Transverse colon (tissue), 4 donors: ENCODE data around the gene KMT2B.
"Not testable (repeated sequence)": the region's sequence is repeated elsewhere in the genome, so short reads cannot be mapped to it uniquely, and the experiment has no call there.

Source experiments
- CTCF ChIP-seq, 5 experiments: fragments of 200-600 bp in 3 of 5; fragments of 450-650 bp in 2 of 5; sonication (generic) in 3 of 5; IDR thresholded peaks; 1 replicate in 2 of 5; 2 replicates in 3 of 5; pipeline ENCODE4 v1.5.1; 2016 to 2017; ENCODE audit warnings: antibody characterized with exemption in 5 of 5, inconsistent platforms in 3 of 5, mild to moderate bottlenecking in 2 of 5, moderate library complexity in 1 of 5
- POLR2A ChIP-seq: fragments of 450-650 bp; IDR thresholded peaks from one replicate; pipeline ENCODE4 v1.6.1; 2016; ENCODE audit warnings: antibody characterized with exemption, mild to moderate bottlenecking, moderate library complexity
- POLR2AphosphoS5 ChIP-seq, 3 donors: sonication (generic); formaldehyde crosslinking; IDR thresholded peaks; one replicate each; pipeline ENCODE4 v1.6.1; 2016; ENCODE audit warnings: antibody characterized with exemption in 3 of 3

GRCh38 chr19:35691106-35691505 lies 26.7 kb upstream of the KMT2B start:
- not testable (repeated sequence) for TF ChIP-seq CTCF (IDR thresholded peaks at IDR 0.05); POLR2A; POLR2AphosphoS5 (IDR thresholded peaks at IDR 0.05)
